ENCODE results near the gene TESK2. TPM values are rescaled to one million over a fixed set of nuclear protein-coding genes. Genes with fewer than 3 reads are reported as not detected.
"Not testable (repeated sequence)": the region's sequence is repeated elsewhere in the genome, so short reads cannot be mapped to it uniquely, and the experiment has no call there.

TESK2 gene
- total RNA-seq, 3 donors from 2014 or later (not counting 1 experiment from before 2014, with no cell fraction given): 5.1 to 7.4 (median 6.0) TPM

DNA sequence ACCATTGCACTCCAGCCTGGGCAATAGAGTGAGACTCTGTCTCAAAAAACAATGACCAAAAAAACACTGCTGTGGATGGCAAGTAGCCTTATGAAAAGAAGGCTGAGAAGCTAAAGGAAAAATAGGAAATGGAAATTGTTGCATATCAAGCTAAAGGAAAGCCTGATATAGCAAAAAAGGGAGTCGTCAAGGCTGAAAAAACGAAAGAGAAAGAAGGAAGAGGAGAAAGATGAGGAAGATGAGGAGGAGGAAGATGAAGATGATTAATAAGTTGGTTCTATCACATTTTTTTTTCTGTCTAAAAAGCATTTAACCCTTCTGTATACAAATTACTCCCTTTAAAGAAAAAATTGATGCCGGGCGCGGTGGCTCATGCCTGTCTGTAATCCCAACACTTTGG, 40.9 kb upstream of the TESK2 start:
- WGBS (ENCODE audit: insufficient coverage): 53% methylated on average over 5 of the region's 5 CpGs
- H3K27ac Mint-ChIP-seq: no peak overlapping the region
- H3K27me3 ChIP-seq (ENCODE audit: control insufficient read depth, insufficient read depth, low read length): no peaks in the 10 kb centered on the region
- no peak overlapping the region for H3K27ac ChIP-seq (ENCODE audit: low read length)
- no peak for DNase-seq
- no peaks in the 10 kb centered on the region for H3K36me3 ChIP-seq (ENCODE audit: control insufficient read depth, insufficient read depth, low read length)
- H3K9me3 ChIP-seq (ENCODE audit: control insufficient read depth, insufficient read depth, low read length): no peaks in the 10 kb centered on the region
- H3K4me3 Mint-ChIP-seq: no peak overlapping the region
- no peak for ATAC-seq
- H3K4me3 ChIP-seq (ENCODE audit: low read length): no peak overlapping the region
- no peaks in the 10 kb centered on the region for H3K36me3 Mint-ChIP-seq
- no peaks in the 10 kb centered on the region for H3K9me3 Mint-ChIP-seq
- intact Hi-C loops (cut with micrococcal nuclease): no loop called here
- TF ChIP-seq, protein P1, sequence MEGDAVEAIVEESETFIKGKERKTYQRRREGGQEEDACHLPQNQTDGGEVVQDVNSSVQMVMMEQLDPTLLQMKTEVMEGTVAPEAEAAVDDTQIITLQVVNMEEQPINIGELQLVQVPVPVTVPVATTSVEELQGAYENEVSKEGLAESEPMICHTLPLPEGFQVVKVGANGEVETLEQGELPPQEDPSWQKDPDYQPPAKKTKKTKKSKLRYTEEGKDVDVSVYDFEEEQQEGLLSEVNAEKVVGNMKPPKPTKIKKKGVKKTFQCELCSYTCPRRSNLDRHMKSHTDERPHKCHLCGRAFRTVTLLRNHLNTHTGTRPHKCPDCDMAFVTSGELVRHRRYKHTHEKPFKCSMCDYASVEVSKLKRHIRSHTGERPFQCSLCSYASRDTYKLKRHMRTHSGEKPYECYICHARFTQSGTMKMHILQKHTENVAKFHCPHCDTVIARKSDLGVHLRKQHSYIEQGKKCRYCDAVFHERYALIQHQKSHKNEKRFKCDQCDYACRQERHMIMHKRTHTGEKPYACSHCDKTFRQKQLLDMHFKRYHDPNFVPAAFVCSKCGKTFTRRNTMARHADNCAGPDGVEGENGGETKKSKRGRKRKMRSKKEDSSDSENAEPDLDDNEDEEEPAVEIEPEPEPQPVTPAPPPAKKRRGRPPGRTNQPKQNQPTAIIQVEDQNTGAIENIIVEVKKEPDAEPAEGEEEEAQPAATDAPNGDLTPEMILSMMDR (IDR thresholded peaks at IDR 0.05): no peak
- no peaks in the 10 kb centered on the region for H3K4me1 ChIP-seq (ENCODE audit: control insufficient read depth, insufficient read depth, low read length)
- H3K27me3 Mint-ChIP-seq (ENCODE audit: low read depth in 2 of 2): peaks cover 8 to 16% of the 10 kb centered on the region in 2 donors
- no peaks in the 10 kb centered on the region for H3K4me1 Mint-ChIP-seq

DNA sequence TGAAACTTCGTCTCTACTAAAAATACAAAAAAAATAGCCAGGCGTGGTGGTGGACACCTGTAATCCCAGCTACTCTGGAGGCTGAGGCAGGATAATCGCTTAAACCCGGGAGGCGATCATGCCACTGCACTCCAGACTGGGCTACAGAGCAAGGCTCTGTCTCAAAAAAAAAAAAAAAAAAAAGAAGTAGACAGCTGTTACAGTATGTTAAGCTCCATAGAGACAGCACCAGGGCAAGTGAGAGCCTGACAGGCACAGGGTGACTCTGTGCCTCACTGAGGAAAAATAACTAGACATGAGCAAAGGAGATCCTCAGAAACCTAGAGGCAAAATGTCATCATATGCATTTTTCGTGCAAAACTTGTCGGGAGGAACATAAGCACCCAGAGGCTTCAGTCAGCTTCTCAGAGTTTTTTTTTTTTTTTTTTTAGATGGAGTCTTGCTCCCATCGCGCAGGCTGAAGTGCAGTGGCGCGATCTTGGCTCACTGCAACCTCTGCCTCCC, 39.7 kb upstream of the TESK2 start:
- H3K4me1 Mint-ChIP-seq: no peaks in the 10 kb centered on the region
- WGBS (ENCODE audit: insufficient coverage): 96% methylated on average over 7 of the region's 11 CpGs

DNA sequence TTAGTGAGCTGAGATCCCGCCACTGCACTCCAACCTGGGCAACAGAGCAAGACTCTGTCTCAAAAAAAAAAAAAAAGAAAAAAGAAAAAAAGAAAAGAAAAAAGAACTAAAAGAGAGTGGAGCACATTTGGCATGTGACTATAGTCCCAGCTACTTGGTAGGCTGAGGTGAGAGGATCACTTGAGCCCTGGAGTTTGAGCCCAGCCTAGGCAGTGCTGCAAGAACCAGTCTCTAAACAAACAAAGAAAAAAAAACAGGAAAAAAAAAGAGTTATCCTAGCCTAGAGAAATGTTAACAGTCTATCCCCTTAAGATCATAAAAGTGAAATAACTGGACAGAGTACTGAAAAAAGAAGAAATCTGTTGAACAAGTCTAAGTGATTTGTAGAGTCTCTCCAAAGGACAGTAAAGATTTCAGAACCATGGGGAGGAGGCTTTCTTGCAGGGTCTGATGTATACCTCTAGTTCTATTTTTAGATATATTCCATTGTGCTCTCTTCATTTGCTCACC, 35.2 kb upstream of the TESK2 start:
- peaks cover 9% of the 10 kb centered on the region for H3K4me1 ChIP-seq (ENCODE audit: control insufficient read depth, insufficient read depth, low read length)
- no peak for ATAC-seq
- no peak overlapping the region for H3K4me3 ChIP-seq (ENCODE audit: low read length)

More for the DNA sequence above, 39.7 kb upstream of the TESK2 start:
- Mint-ChIP-seq H3K9me3 (no peaks in the 10 kb centered on the region), H3K36me3 (no peaks in the 10 kb centered on the region), H3K4me3 (no peak overlapping the region), H3K27ac (no peak overlapping the region), H3K27me3 (ENCODE audit: low read depth in 2 of 2) (peaks cover 10 to 12% of the 10 kb centered on the region in 2 donors)
- H3K36me3 ChIP-seq (ENCODE audit: control insufficient read depth, insufficient read depth, low read length): no peaks in the 10 kb centered on the region
- H3K4me1 ChIP-seq (ENCODE audit: control insufficient read depth, insufficient read depth, low read length): no peaks in the 10 kb centered on the region
- no peaks in the 10 kb centered on the region for H3K27me3 ChIP-seq (ENCODE audit: control insufficient read depth, insufficient read depth, low read length)
- DNase-seq: no peak
- no peak overlapping the region for H3K27ac ChIP-seq (ENCODE audit: low read length)
- intact Hi-C loops (cut with micrococcal nuclease): no loop called here
- TF ChIP-seq, protein P1 (IDR thresholded peaks at IDR 0.05): no peak
- no peak for ATAC-seq
- no peaks in the 10 kb centered on the region for H3K9me3 ChIP-seq (ENCODE audit: control insufficient read depth, insufficient read depth, low read length)
- H3K4me3 ChIP-seq (ENCODE audit: low read length): no peak overlapping the region

DNA sequence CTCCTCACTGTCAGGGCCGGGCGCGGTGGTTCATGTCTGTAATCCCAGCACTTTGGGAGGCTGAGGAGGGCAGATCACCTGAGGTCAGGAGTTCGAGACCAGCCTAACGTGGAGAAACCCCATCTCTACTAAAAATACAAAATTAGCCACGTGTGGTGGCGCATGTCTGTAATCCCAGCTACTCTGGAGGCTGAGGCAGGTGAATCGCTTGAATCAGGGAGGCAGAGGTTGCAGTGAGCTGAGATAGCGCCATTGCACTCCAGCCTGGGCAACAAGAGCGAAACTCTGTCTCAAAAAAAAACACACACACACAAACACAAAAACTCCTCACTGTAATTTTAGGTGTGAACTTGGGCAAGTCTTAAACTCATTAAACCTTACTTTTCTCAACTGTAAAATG, 33.0 kb upstream of the TESK2 start:
- H3K9me3 Mint-ChIP-seq; H3K27me3 ChIP-seq (ENCODE audit: control insufficient read depth, insufficient read depth, low read length); H3K27ac Mint-ChIP-seq; DNase-seq; H3K27ac ChIP-seq (ENCODE audit: low read length); ATAC-seq; H3K9me3 ChIP-seq (ENCODE audit: control insufficient read depth, insufficient read depth, low read length); H3K4me3 ChIP-seq (ENCODE audit: low read length); H3K4me3 Mint-ChIP-seq; intact Hi-C loops (cut with micrococcal nuclease); H3K36me3 ChIP-seq (ENCODE audit: control insufficient read depth, insufficient read depth, low read length); H3K36me3 Mint-ChIP-seq: not testable (repeated sequence)
- Mint-ChIP-seq H3K27me3 (ENCODE audit: low read depth in 2 of 2) (peaks cover 4 to 14% of the 10 kb centered on the region in 2 donors), H3K4me1 (peaks cover 24 to 35% of the 10 kb centered on the region in 2 donors)
- H3K4me1 ChIP-seq (ENCODE audit: control insufficient read depth, insufficient read depth, low read length): peaks cover 28% of the 10 kb centered on the region
- WGBS (ENCODE audit: insufficient coverage): 85% methylated on average over 10 of the region's 10 CpGs

More for the DNA sequence above, 35.2 kb upstream of the TESK2 start:
- 100% methylated on average over 1 of the region's 1 CpG for WGBS (ENCODE audit: insufficient coverage)
- Mint-ChIP-seq H3K9me3 (no peaks in the 10 kb centered on the region), H3K36me3 (no peaks in the 10 kb centered on the region), H3K27me3 (ENCODE audit: low read depth in 2 of 2) (peaks cover 4 to 14% of the 10 kb centered on the region in 2 donors), H3K4me3 (no peak overlapping the region), H3K27ac (no peak overlapping the region), H3K4me1 (peaks cover 15 to 21% of the 10 kb centered on the region in 2 donors)
- no peaks in the 10 kb centered on the region for H3K9me3 ChIP-seq (ENCODE audit: control insufficient read depth, insufficient read depth, low read length)
- H3K27me3 ChIP-seq (ENCODE audit: control insufficient read depth, insufficient read depth, low read length): no peaks in the 10 kb centered on the region
- no peak overlapping the region for H3K27ac ChIP-seq (ENCODE audit: low read length)
- intact Hi-C loops (cut with micrococcal nuclease): no loop called here
- H3K36me3 ChIP-seq (ENCODE audit: control insufficient read depth, insufficient read depth, low read length): no peaks in the 10 kb centered on the region
- no peak for DNase-seq
- TF ChIP-seq, protein P1 (IDR thresholded peaks at IDR 0.05): no peak

DNA sequence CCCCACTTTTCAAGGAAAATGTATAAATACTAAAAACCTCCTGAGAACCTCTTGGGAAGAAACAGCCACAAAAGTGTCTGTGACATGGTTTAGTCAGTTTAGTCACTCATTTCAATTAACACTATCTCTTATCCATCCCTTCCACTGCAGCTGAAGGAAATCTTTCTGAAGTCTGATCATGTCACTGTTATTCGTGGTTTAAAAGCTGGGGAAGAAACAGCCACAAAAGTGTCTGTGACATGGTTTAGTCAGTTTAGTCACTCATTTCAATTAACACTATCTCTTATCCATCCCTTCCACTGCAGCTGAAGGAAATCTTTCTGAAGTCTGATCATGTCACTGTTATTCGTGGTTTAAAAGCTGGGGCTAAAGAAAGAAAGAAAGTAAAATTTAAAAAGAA, 32.6 kb upstream of the TESK2 start:
- intact Hi-C loops (cut with micrococcal nuclease): not testable (repeated sequence)

More for the DNA sequence above, 32.6 kb upstream of the TESK2 start:
- Mint-ChIP-seq H3K4me3 (peak overlapping the region; percentile 36), H3K4me1 (peaks cover 28 to 40% of the 10 kb centered on the region in 2 donors), H3K27ac (peak overlapping the region in 1 of 2 donors; percentile 90), H3K27me3 (ENCODE audit: low read depth in 2 of 2) (peaks cover 4 to 14% of the 10 kb centered on the region in 2 donors)
- not testable (repeated sequence) for ATAC-seq; H3K36me3 Mint-ChIP-seq; H3K9me3 Mint-ChIP-seq; H3K9me3 ChIP-seq (ENCODE audit: control insufficient read depth, insufficient read depth, low read length); H3K4me3 ChIP-seq (ENCODE audit: low read length); DNase-seq; H3K27me3 ChIP-seq (ENCODE audit: control insufficient read depth, insufficient read depth, low read length); H3K27ac ChIP-seq (ENCODE audit: low read length); H3K36me3 ChIP-seq (ENCODE audit: control insufficient read depth, insufficient read depth, low read length)
- WGBS (ENCODE audit: insufficient coverage): 0% methylated on average over 1 of the region's 2 CpGs
- H3K4me1 ChIP-seq (ENCODE audit: control insufficient read depth, insufficient read depth, low read length): peaks cover 28% of the 10 kb centered on the region
